A549 (cell line): ENCODE data around the gene ARMH2. TPM values are rescaled to one million over a fixed set of nuclear protein-coding genes. Genes with fewer than 3 reads are reported as not detected.

Experiments
- ATAC-seq, 2 experiments: fragments of 200-7000 bp in 1 of 2; fragments of >200 bp in 1 of 2; cut with Nextera tagmentation in 1 of 2; cut with Tn5 transposase in 1 of 2; 3 replicates each; pipeline versions ENCODE4 v1.8.0 to v1.9.1; 2018 to 2020; ENCODE audit warnings: mild to moderate bottlenecking in 1 of 2, moderate library complexity in 1 of 2
- CTCF ChIA-PET: fragments of 300-600 bp; sonication (Branson Sonifier 250); formaldehyde crosslinking; extraction: SDS; loops from one replicate; lab custom pipeline; 2021; ENCODE audit warnings: antibody characterized with exemption, inconsistent platforms; lab: Yijun Ruan, JAX
- POLR2A ChIA-PET: fragments of 350-600 bp; formaldehyde crosslinking; extraction: SDS; loops from one replicate; lab custom pipeline; 2021; ENCODE audit warnings: antibody characterized with exemption, inconsistent platforms; lab: Yijun Ruan, JAX
- DNase-seq, 2 experiments: peaks; one replicate each; pipeline versions ENCODE4 v3.0.0 to v3.0.0-alpha.2; 2011 to 2016; ENCODE audit warnings: low read depth in 1 of 2, low spot score in 1 of 2
- FAIRE-seq: peaks from 2 replicates; lab custom pipeline; 2011; peaks lifted over from hg19 to GRCh38; lab: Jason Lieb, UNC
- H3K27ac ChIP-seq, 2 experiments: fragments of >200 bp; sonication (Bioruptor Twin); formaldehyde crosslinking; 3 replicates each; pipeline ENCODE4 v1.5.1; 2016 to 2017
- H3K4me1 ChIP-seq: fragments of >200 bp; sonication (Bioruptor Twin); formaldehyde crosslinking; 3 replicates; pipeline ENCODE4 v1.6.1; 2016
- H3K4me2 ChIP-seq: fragments of >200 bp; sonication (Bioruptor Twin); formaldehyde crosslinking; 3 replicates; pipeline ENCODE4 v1.6.1; 2016
- H3K4me3 ChIP-seq: fragments of >200 bp; sonication (Bioruptor Twin); formaldehyde crosslinking; 3 replicates; pipeline ENCODE4 v1.5.1; 2016
- H3K9me3 ChIP-seq: fragments of >200 bp; sonication (Bioruptor Twin); formaldehyde crosslinking; 3 replicates; pipeline ENCODE4 v1.6.1; 2016
- ATOH8 ChIP-seq: fragments of 250-450 bp; sonication (Bioruptor Pico); IDR thresholded peaks from 2 replicates; pipeline ENCODE4 v1.5.0; 2020; ENCODE audit warnings: low read depth, mild to moderate bottlenecking, moderate library complexity
- CHD2 ChIP-seq: fragments of 150-350 bp; IDR thresholded peaks from 2 replicates; pipeline ENCODE4 v1.6.1; 2014; ENCODE audit warnings: low read length; ENCODE audit not compliant: partially characterized antibody
- CTCF ChIP-seq: fragments of >200 bp; sonication (Bioruptor Twin); formaldehyde crosslinking; IDR thresholded peaks from 3 replicates; pipeline ENCODE4 v1.5.1; 2016
- E2F6 ChIP-seq: IDR thresholded peaks from 2 replicates; pipeline ENCODE4 v1.6.1; 2012; ENCODE audit warnings: low read depth, borderline replicate concordance
- ELK1 ChIP-seq: fragments of 150-350 bp; IDR thresholded peaks from 2 replicates; pipeline ENCODE4 v1.6.1; 2014; ENCODE audit warnings: low read depth, mild to moderate bottlenecking, low read length
- FOXS1 ChIP-seq: fragments of 250-450 bp; sonication (Bioruptor Pico); IDR thresholded peaks from 2 replicates; pipeline ENCODE4 v1.5.0; 2020; ENCODE audit warnings: mild to moderate bottlenecking, moderate library complexity
- GATA3 ChIP-seq: IDR thresholded peaks from 2 replicates; pipeline ENCODE4 v1.6.1; 2012; ENCODE audit warnings: borderline replicate concordance
- HEYL ChIP-seq: fragments of 250-450 bp; sonication (Bioruptor Pico); IDR thresholded peaks from 2 replicates; pipeline ENCODE4 v1.8.0; 2021; ENCODE audit warnings: mild to moderate bottlenecking, moderate library complexity
- JUN ChIP-seq, 2 experiments: fragments of >200 bp; sonication (Bioruptor Twin); formaldehyde crosslinking; IDR thresholded peaks; 2 replicates in 1 of 2; 3 replicates in 1 of 2; pipeline ENCODE4 v1.6.1; 2016 to 2017
- KDM1A ChIP-seq: fragments of 200-600 bp; sonication (generic); IDR thresholded peaks from 2 replicates; pipeline ENCODE4 v1.6.1; 2016; ENCODE audit warnings: low read depth, mild to moderate bottlenecking
- KDM5A ChIP-seq: fragments of 200-600 bp; sonication (generic); IDR thresholded peaks from 2 replicates; pipeline ENCODE4 v1.6.1; 2016; ENCODE audit warnings: antibody characterized with exemption, mild to moderate bottlenecking
- MAX ChIP-seq: IDR thresholded peaks from 2 replicates; pipeline ENCODE4 v1.6.1; 2012
- MAZ ChIP-seq: fragments of 150-350 bp; IDR thresholded peaks from 2 replicates; pipeline ENCODE4 v1.6.1; 2014; ENCODE audit warnings: antibody characterized with exemption, low read depth, low read length, borderline replicate concordance
- NFE2L2 ChIP-seq: fragments of 150-350 bp; conservative IDR thresholded peaks from 2 replicates; pipeline ENCODE4 v1.6.1; 2014; ENCODE audit warnings: low read length
- NR3C1 ChIP-seq: fragments of >200 bp; sonication (Bioruptor Twin); formaldehyde crosslinking; IDR thresholded peaks from 3 replicates; pipeline ENCODE4 v1.6.1; 2017
- POLR2A ChIP-seq: IDR thresholded peaks from 2 replicates; pipeline ENCODE4 v1.6.1; 2012; ENCODE audit warnings: mild to moderate bottlenecking, low read length
- RCOR1 ChIP-seq: fragments of 150-350 bp; IDR thresholded peaks from 2 replicates; pipeline ENCODE4 v1.6.1; 2014; ENCODE audit warnings: antibody characterized with exemption, low read length, low read depth
- RFX5 ChIP-seq: fragments of 450-650 bp; IDR thresholded peaks from 2 replicates; pipeline ENCODE4 v1.7.1; 2014; ENCODE audit warnings: antibody characterized with exemption, mild to moderate bottlenecking, moderate library complexity
- RNF2 ChIP-seq: fragments of 200-600 bp; sonication (generic); IDR thresholded peaks from 2 replicates; pipeline ENCODE4 v1.6.1; 2016; ENCODE audit warnings: low read depth, mild to moderate bottlenecking, antibody characterized with exemption, moderate library complexity, borderline replicate concordance
- SMC3 ChIP-seq: fragments of >200 bp; sonication (Bioruptor Twin); formaldehyde crosslinking; IDR thresholded peaks from 3 replicates; pipeline ENCODE4 v1.6.1; 2018; ENCODE audit warnings: inconsistent platforms
- TFCP2L1 ChIP-seq: fragments of 250-450 bp; sonication (Bioruptor Pico); IDR thresholded peaks from 2 replicates; pipeline ENCODE4 v1.5.0; 2021; ENCODE audit warnings: mild to moderate bottlenecking
- TP53 ChIP-seq: fragments of 250-450 bp; sonication (Bioruptor Pico); IDR thresholded peaks from 2 replicates; pipeline ENCODE4 v1.5.0; 2021; ENCODE audit warnings: mild to moderate bottlenecking, moderate library complexity
- ZC3H11A ChIP-seq: fragments of 450-650 bp; IDR thresholded peaks from 2 replicates; pipeline ENCODE4 v1.6.1; 2014; ENCODE audit warnings: antibody characterized with exemption, mild to moderate bottlenecking
- ZSCAN20 ChIP-seq: fragments of 250-450 bp; sonication (Bioruptor Pico); IDR thresholded peaks from 2 replicates; pipeline ENCODE4 v1.8.0; 2022; ENCODE audit warnings: mild to moderate bottlenecking, moderate library complexity
- WGBS: methylation state at CpG from one replicate; pipeline ENCODE4 v1.1.6; 2017; ENCODE audit errors: missing lambda C conversion rate; 5-methylcytosine and 5-hydroxymethylcytosine counted together
- polyA plus RNA-seq, 4 experiments: library from polyadenylated mRNA; depleted of rRNA in 3 of 4; stranded (reverse); fragments of >200 nt; fragmentation: RNase III in 1 of 4; extraction: RNeasy Plus Mini Kit Qiagen cat#74134 plus additional on column Dnase treatment in 1 of 4; gene quantifications; 2 replicates in 3 of 4; 3 replicates in 1 of 4; pipeline ENCODE4 v1.2.3, GENCODE V29; 2011 to 2017
- TF ChIP-seq, protein P1 (sequence below): fragments of 250-450 bp; sonication (Bioruptor Pico); IDR thresholded peaks from 2 replicates; pipeline ENCODE4 v1.5.0; 2021; ENCODE audit warnings: mild to moderate bottlenecking, moderate library complexity, borderline replicate concordance
- TF ChIP-seq, protein P2 (sequence below): fragments of >200 bp; sonication (Bioruptor Twin); formaldehyde crosslinking; IDR thresholded peaks from 2 replicates; pipeline ENCODE4 v1.6.1; 2016

Gene ARMH2
- polyA plus RNA-seq, 2 of the 4 experiments (the other 2 are of a cell fraction): not detected

DNA sequence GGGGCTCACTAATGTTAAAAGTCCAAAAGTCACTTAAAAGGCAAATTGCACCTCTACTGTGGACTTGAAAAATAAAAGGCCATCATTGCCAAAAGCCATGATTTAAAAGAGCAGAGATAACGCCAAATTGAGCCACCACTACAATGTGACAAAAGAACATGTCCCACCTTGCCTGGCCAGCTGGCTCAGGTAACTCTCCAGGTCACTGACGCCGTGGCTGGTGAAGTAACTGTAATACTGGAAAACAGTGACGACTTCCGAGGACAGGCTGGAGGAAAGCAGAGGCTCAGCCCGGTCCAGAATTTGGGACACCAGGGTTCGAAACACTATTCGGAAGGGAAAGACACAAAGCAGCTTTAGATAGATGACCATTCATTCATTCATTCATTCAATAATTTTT lies 29.3 kb upstream of the ARMH2 start:
- POLR2A ChIA-PET: no interaction called here
- Histone ChIP-seq H3K4me1 (no peaks in the 10 kb centered on the region; the same call in 2 of the 3 replicates), H3K9me3 (no peaks in the 10 kb centered on the region), H3K27ac (no peak overlapping the region), H3K4me2 (no peak overlapping the region), H3K4me3 (no peak overlapping the region)
- DNase-seq: no peak
- no peak for ATAC-seq
- no peak for FAIRE-seq
- 75% methylated on average over 8 of the region's 8 CpGs for WGBS
- TF ChIP-seq HEYL (CRISPR knock-in tag) (no peak), POLR2A (no peak), RCOR1 (no peak), RFX5 (no peak), ELK1 (no peak), RNF2 (no peak), JUN (IDR thresholded peaks at IDR 0.05) (no peak), NR3C1 (no peak)
- TF ChIP-seq, protein P1, sequence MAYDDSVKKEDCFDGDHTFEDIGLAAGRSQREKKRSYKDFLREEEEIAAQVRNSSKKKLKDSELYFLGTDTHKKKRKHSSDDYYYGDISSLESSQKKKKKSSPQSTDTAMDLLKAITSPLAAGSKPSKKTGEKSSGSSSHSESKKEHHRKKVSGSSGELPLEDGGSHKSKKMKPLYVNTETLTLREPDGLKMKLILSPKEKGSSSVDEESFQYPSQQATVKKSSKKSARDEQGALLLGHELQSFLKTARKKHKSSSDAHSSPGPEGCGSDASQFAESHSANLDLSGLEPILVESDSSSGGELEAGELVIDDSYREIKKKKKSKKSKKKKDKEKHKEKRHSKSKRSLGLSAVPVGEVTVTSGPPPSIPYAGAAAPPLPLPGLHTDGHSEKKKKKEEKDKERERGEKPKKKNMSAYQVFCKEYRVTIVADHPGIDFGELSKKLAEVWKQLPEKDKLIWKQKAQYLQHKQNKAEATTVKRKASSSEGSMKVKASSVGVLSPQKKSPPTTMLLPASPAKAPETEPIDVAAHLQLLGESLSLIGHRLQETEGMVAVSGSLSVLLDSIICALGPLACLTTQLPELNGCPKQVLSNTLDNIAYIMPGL: no peak
- TF ChIP-seq, all 56 proteins: peak for 0
- CTCF ChIA-PET: interaction anchor here (1.3 kb wide), 1 partner anchor 28 kb away, joined by 4 read pairs; no protein-coding TSS in a partner anchor

GRCh38 chr6:24827162-24827561 lies 28.4 kb upstream of the ARMH2 start:
- no peak for TF ChIP-seq ZSCAN20 (CRISPR knock-in tag)
- no peak for TF ChIP-seq TFCP2L1
- no peak for TF ChIP-seq KDM1A
- TF ChIP-seq CTCF: no peak
- no peak for TF ChIP-seq ATOH8
- TF ChIP-seq ZC3H11A: no peak
- no peak for TF ChIP-seq RCOR1
- no peak for TF ChIP-seq TP53 (CRISPR knock-in tag)
- TF ChIP-seq NR3C1: no peak
- TF ChIP-seq MAZ: no peak
- TF ChIP-seq GATA3: no peak
- TF ChIP-seq E2F6: no peak
- TF ChIP-seq FOXS1 (CRISPR knock-in tag): no peak
- no peak for TF ChIP-seq KDM5A
- TF ChIP-seq SMC3: no peak
- no peak for TF ChIP-seq MAX
- no peak for TF ChIP-seq NFE2L2
- TF ChIP-seq CHD2: no peak
- TF ChIP-seq, protein P2, sequence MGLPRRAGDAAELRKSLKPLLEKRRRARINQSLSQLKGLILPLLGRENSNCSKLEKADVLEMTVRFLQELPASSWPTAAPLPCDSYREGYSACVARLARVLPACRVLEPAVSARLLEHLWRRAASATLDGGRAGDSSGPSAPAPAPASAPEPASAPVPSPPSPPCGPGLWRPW: no peak
- 71% methylated on average over 3 of the region's 3 CpGs for WGBS
- ATAC-seq (peak; percentile 39 to 74; a peak in 4 of 6 replicates), FAIRE-seq (no peak), DNase-seq (peak in 1 of 2 experiments; percentile 18)
- no peak overlapping the region for H3K27ac ChIP-seq
- H3K4me3 ChIP-seq: no peak overlapping the region
- H3K4me1 ChIP-seq: peaks cover 3% of the 10 kb centered on the region; the same call in 2 of the 3 replicates
- H3K9me3 ChIP-seq: no peaks in the 10 kb centered on the region
- CTCF ChIA-PET: interaction anchor here (1.3 kb wide), 1 partner anchor 29 kb away, joined by 4 read pairs; no protein-coding TSS in a partner anchor
- POLR2A ChIA-PET: no interaction called here
- no peak overlapping the region for H3K4me2 ChIP-seq
